Measurements from ENCODE around the gene EIF4G3.

EIF4G3 gene

DNA sequence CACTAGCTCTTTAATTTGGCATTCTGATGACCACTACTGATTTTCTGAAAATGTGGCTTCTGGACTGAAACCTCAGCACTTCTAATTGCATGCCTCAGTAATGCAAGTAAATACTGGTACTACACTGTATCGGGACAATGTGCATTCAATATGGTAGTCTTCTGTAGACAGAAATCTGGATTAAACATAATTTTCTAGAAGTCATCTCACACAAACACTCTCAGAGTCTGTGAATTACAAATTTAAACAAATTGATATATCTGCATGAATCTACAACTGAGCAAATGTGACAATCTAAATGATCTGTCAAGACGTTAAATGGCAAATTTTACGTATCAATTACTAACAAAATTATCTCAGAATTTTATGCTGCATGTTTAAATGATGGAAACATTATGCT lies 413.3 kb downstream of the EIF4G3 start:
- no peaks in the 10 kb centered on the region for H3K4me1 Mint-ChIP-seq
- peaks cover 68% of the 10 kb centered on the region for H3K36me3 Mint-ChIP-seq
- H3K27me3 Mint-ChIP-seq = no peaks in the 10 kb centered on the region
- ATAC-seq = no peak
- no peaks in the 10 kb centered on the region for H3K9me3 Mint-ChIP-seq
- no peak overlapping the region for H3K4me3 Mint-ChIP-seq
- no peak overlapping the region for H3K27ac Mint-ChIP-seq

GRCh38 chr1:20760322-20760721 lies 416.4 kb downstream of the EIF4G3 start:
- ATAC-seq = no peak
- no peaks in the 10 kb centered on the region for H3K9me3 Mint-ChIP-seq
- no peak overlapping the region for H3K27ac Mint-ChIP-seq
- H3K36me3 Mint-ChIP-seq = peaks cover 68% of the 10 kb centered on the region
- no peaks in the 10 kb centered on the region for H3K4me1 Mint-ChIP-seq
- H3K27me3 Mint-ChIP-seq = no peaks in the 10 kb centered on the region
- H3K4me3 Mint-ChIP-seq = no peak overlapping the region
